Ammon's horn (tissue), 1 donor: Measurements from ENCODE around the gene ADGRG3.
A peak's percentile ranks its signal among the peaks of the same experiment; 100 is the strongest.

Experiments used
- DNase-seq: peaks from one replicate; pipeline ENCODE4 v3.0.0-alpha.2; 2016; ENCODE audit warnings: low spot score

The ADGRG3 gene

GRCh38 chr16:57736419-57737351 lies 68.6 kb downstream of the ADGRG3 start:
- peak; percentile 75 for DNase-seq

- no peak for DNase-seq
These were observed 70.7 kb downstream of the ADGRG3 start for GRCh38 chr16:57738844-57739243.
